Tibial artery (tissue), 4 donors: ENCODE data around the gene CNN3.

Experiments
- DNase-seq, 2 donors: peaks; one replicate each; pipeline ENCODE4 v3.0.0-alpha.2; 2019
- H3K27ac ChIP-seq, 2 donors: fragments of 200-600 bp; sonication (generic) in 1 of 2; 1 replicate in 1 of 2; 2 replicates in 1 of 2; pipeline ENCODE4 v1.5.1; 2018 to 2019; ENCODE audit warnings: mild to moderate bottlenecking in 1 of 2
- H3K27me3 ChIP-seq, 2 donors: fragments of 200-600 bp; sonication (generic) in 1 of 2; one replicate each; pipeline versions ENCODE4 v1.5.1 to v1.6.0; 2016 to 2019
- H3K36me3 ChIP-seq, 3 donors: fragments of 200-600 bp; sonication (generic) in 2 of 3; one replicate each; pipeline ENCODE4 v1.5.1; 2016 to 2019; ENCODE audit warnings: mild to moderate bottlenecking in 2 of 3
- H3K4me1 ChIP-seq, 4 donors: fragments of 200-600 bp; sonication (generic) in 2 of 4; 1 replicate in 3 of 4; 2 replicates in 1 of 4; pipeline ENCODE4 v1.5.1; 2016 to 2019
- H3K4me3 ChIP-seq, 2 donors: fragments of 200-600 bp; sonication (generic) in 1 of 2; 1 replicate in 1 of 2; 2 replicates in 1 of 2; pipeline ENCODE4 v1.5.1; 2018 to 2019; ENCODE audit warnings: mild to moderate bottlenecking in 2 of 2
- H3K9me3 ChIP-seq, 3 donors: fragments of 200-600 bp; sonication (generic) in 1 of 3; one replicate each; pipeline ENCODE4 v1.5.1; 2016 to 2019
- CTCF ChIP-seq, 2 experiments: fragments of 200-600 bp in 1 of 2; fragments of 450-650 bp in 1 of 2; IDR thresholded peaks; one replicate each; pipeline ENCODE4 v1.5.1; 2017 to 2019; ENCODE audit warnings: antibody characterized with exemption in 2 of 2, mild to moderate bottlenecking in 1 of 2, moderate library complexity in 1 of 2
- intact Hi-C: fragments of 100-400 bp; cut with DNase I; formaldehyde crosslinking; loops from one replicate; pipeline ENCODE4 v1.15.0; 2023; ENCODE audit warnings: low total_unique reads

The CNN3 gene

GRCh38 chr1:94926915-94927404, at the start of gene CNN3:
Gene CNN3 (minus strand): TSS chr1:94927110. CDS start chr1:94926894, 216 bp downstream.
- peak; percentile 90 to 97 for DNase-seq
- intact Hi-C loops: loop anchor here (5.0 kb wide), 1 partner anchor 105 kb away; no protein-coding TSS in a partner anchor
- Histone ChIP-seq H3K4me1 (peaks cover 0 to 59% (median 39%) of the 10 kb centered on the region in 4 donors), H3K9me3 (no peaks in the 10 kb centered on the region), H3K27ac (peak within 1 kb of the TSS; percentile 99), H3K4me3 (peak within 1 kb of the TSS; percentile 86 to 93), H3K27me3 (no peaks in the 10 kb centered on the region), H3K36me3 (peaks cover 0 to 8% (median 0%) of the 10 kb centered on the region in 3 donors)
- no peak for TF ChIP-seq CTCF (IDR thresholded peaks at IDR 0.05)

GRCh38 chr1:94974824-94975223, 47.9 kb upstream of the CNN3 start:
- H3K27ac ChIP-seq: peak overlapping the region; percentile 25 to 67
- no peak for TF ChIP-seq CTCF (IDR thresholded peaks at IDR 0.05)
- intact Hi-C loops: no loop called here

GRCh38 chr1:94974241-94974640, 47.3 kb upstream of the CNN3 start:
- no peak for TF ChIP-seq CTCF (IDR thresholded peaks at IDR 0.05)
- H3K27me3 ChIP-seq: no peaks in the 10 kb centered on the region
- peaks cover 0 to 43% (median 17%) of the 10 kb centered on the region in 4 donors for H3K4me1 ChIP-seq
- peak overlapping the region; percentile 25 to 67 for H3K27ac ChIP-seq
- no peaks in the 10 kb centered on the region for H3K9me3 ChIP-seq
- no peak overlapping the region for H3K4me3 ChIP-seq
- DNase-seq: no peak
- intact Hi-C loops: no loop called here
- no peaks in the 10 kb centered on the region for H3K36me3 ChIP-seq

More at GRCh38 chr1:94974824-94975223, 47.9 kb upstream of the CNN3 start:
- no peaks in the 10 kb centered on the region for H3K27me3 ChIP-seq
- H3K4me1 ChIP-seq: peaks cover 0 to 43% (median 17%) of the 10 kb centered on the region in 4 donors
- no peaks in the 10 kb centered on the region for H3K36me3 ChIP-seq
- H3K4me3 ChIP-seq: no peak overlapping the region
- no peaks in the 10 kb centered on the region for H3K9me3 ChIP-seq
- no peak for DNase-seq

GRCh38 chr1:94973309-94973922, 46.5 kb upstream of the CNN3 start:
- intact Hi-C loops: no loop called here
- Histone ChIP-seq H3K4me1 (peaks cover 0 to 43% (median 17%) of the 10 kb centered on the region in 4 donors), H3K27ac (peak overlapping the region; percentile 66 to 67), H3K27me3 (no peaks in the 10 kb centered on the region), H3K4me3 (no peak overlapping the region), H3K9me3 (no peaks in the 10 kb centered on the region), H3K36me3 (no peaks in the 10 kb centered on the region)
- DNase-seq: no peak
- TF ChIP-seq CTCF (IDR thresholded peaks at IDR 0.05): no peak

GRCh38 chr1:94971491-94971924, 44.6 kb upstream of the CNN3 start:
- H3K27me3 ChIP-seq: no peaks in the 10 kb centered on the region
- no peak for TF ChIP-seq CTCF (IDR thresholded peaks at IDR 0.05)
- H3K9me3 ChIP-seq: no peaks in the 10 kb centered on the region
- H3K4me1 ChIP-seq: peaks cover 0 to 43% (median 17%) of the 10 kb centered on the region in 4 donors
- H3K27ac ChIP-seq: peak overlapping the region; percentile 66 to 67
- H3K36me3 ChIP-seq: no peaks in the 10 kb centered on the region
- H3K4me3 ChIP-seq: no peak overlapping the region
- DNase-seq: no peak
- intact Hi-C loops: no loop called here
